OCI-LY1 (cell line): Measurements from ENCODE around the gene LATS2.

Experiments
- H2AFZ ChIP-seq: fragments of 200-600 bp; sonication (generic), shearing (Covaris generic); 2 replicates; pipeline ENCODE4 v1.6.0; 2014; ENCODE audit warnings: antibody characterized with exemption, mild to moderate bottlenecking, low read length
- H3F3A ChIP-seq: fragments of 200-600 bp; sonication (generic), shearing (Covaris generic); 2 replicates; pipeline ENCODE4 v1.6.0; 2014; ENCODE audit warnings: mild to moderate bottlenecking, antibody characterized with exemption, low read length, moderate library complexity; ENCODE audit not compliant: insufficient read depth
- H3K27ac ChIP-seq: fragments of 200-600 bp; sonication (generic); 2 replicates; pipeline ENCODE4 v1.5.1; 2014; ENCODE audit warnings: low read length, mixed run types, mild to moderate bottlenecking, low read depth; ENCODE audit not compliant: poor library complexity, severe bottlenecking
- H3K27me3 ChIP-seq: fragments of 200-600 bp; sonication (generic); 2 replicates; pipeline ENCODE4 v1.6.0; 2014; ENCODE audit warnings: antibody characterized with exemption, mild to moderate bottlenecking, low read length, moderate library complexity; ENCODE audit not compliant: insufficient read depth
- H3K36me3 ChIP-seq: fragments of 200-600 bp; sonication (generic); 2 replicates; pipeline ENCODE4 v1.6.1; 2014; ENCODE audit warnings: mild to moderate bottlenecking, antibody characterized with exemption, low read length, moderate library complexity, mixed read lengths; ENCODE audit not compliant: insufficient read depth
- H3K4me1 ChIP-seq: fragments of 200-600 bp; sonication (generic); 2 replicates; pipeline ENCODE4 v1.5.1; 2014; ENCODE audit warnings: mild to moderate bottlenecking, low read length, moderate library complexity; ENCODE audit not compliant: insufficient read depth, severe bottlenecking
- H3K4me2 ChIP-seq: fragments of 200-600 bp; sonication (generic), shearing (Covaris generic); 2 replicates; pipeline ENCODE4 v1.6.1; 2014; ENCODE audit warnings: low read length
- H3K4me3 ChIP-seq: fragments of 200-600 bp; sonication (generic); 2 replicates; pipeline ENCODE4 v1.5.1; 2014; ENCODE audit warnings: low read length, low read depth, mild to moderate bottlenecking, mixed read lengths; ENCODE audit not compliant: poor library complexity, severe bottlenecking
- H3K79me2 ChIP-seq: fragments of 200-600 bp; shearing (Covaris generic); 2 replicates; pipeline ENCODE4 v1.6.1; 2016; ENCODE audit warnings: mixed run types, low read length, mixed read lengths; ENCODE audit not compliant: insufficient read depth
- H3K9ac ChIP-seq: fragments of 200-600 bp; sonication (generic), shearing (Covaris generic); 2 replicates; pipeline ENCODE4 v1.6.1; 2014; ENCODE audit warnings: mild to moderate bottlenecking, low read length, mixed read lengths
- H3K9me2 ChIP-seq: fragments of 200-600 bp; sonication (generic), shearing (Covaris generic); 2 replicates; pipeline ENCODE4 v1.6.1; 2014; ENCODE audit warnings: low read depth, mild to moderate bottlenecking, low read length, mixed read lengths
- H3K9me3 ChIP-seq: fragments of 200-600 bp; shearing (Covaris generic); 2 replicates; pipeline ENCODE4 v1.6.1; 2014; ENCODE audit warnings: low read length, mixed read lengths
- H4K20me1 ChIP-seq: fragments of 200-600 bp; sonication (generic), shearing (Covaris generic); 2 replicates; pipeline ENCODE4 v1.6.0; 2016; ENCODE audit warnings: mild to moderate bottlenecking, low read length; ENCODE audit not compliant: insufficient read depth
- EZH2 ChIP-seq: fragments of 200-600 bp; sonication (generic), shearing (Covaris generic); IDR thresholded peaks from 2 replicates; pipeline ENCODE4 v1.8.0; 2017; ENCODE audit warnings: borderline replicate concordance, mixed run types, mild to moderate bottlenecking, antibody characterized with exemption, low read length, moderate library complexity, mixed read lengths
- TF ChIP-seq, protein P1 (sequence below): fragments of 200-600 bp; sonication (generic), shearing (Covaris generic); IDR thresholded peaks from 2 replicates; pipeline ENCODE4 v1.5.1; 2017; ENCODE audit warnings: mild to moderate bottlenecking, antibody characterized with exemption, low read length, moderate library complexity, mixed read lengths

LATS2 gene

DNA sequence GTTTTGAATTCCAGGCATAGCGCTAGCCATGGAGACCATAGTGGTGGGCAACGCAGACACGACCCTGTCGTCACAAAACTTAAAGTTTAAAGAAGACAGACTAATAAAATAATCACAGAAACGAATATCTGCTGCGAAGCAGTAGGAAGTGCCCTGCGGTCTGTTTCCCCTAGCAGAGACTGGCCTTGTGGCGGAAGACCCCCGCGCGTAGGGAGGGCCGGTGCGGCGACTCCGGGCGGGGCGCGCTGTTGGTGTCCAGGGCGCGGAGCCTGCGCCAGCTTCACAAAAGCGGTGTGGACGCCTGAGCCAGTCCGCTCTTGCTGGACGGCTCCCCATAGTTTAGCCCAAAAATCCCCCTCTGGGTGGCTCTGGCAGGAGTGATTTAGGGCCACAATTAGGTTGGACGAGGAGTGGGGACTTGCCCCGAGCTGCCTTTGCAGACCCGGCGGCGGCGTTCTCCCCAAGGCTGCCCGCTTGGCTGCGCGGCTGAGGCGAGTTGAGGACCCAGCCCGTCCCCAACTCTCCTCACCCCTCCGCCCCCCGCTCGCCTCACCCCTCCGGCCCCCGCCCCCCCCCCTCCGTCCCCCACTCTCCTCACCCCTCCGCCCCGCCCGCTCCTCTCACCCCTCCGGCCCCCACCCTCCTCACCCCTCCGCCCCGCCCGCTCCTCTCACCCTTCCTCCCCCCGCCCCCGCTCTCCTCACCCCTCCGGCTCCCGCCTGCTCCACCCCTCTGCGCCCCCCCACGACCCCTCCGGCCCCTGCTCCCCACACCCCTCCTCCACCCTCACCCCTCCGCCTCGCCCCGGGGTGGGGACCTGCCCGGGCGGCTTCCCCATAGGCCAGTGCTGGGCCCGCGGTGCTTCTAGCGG, 14.2 kb upstream of the LATS2 start:
- no peaks in the 10 kb centered on the region for H3F3A ChIP-seq
- H3K79me2 ChIP-seq = no peaks in the 10 kb centered on the region
- H3K9me3 ChIP-seq = no peaks in the 10 kb centered on the region
- no peak overlapping the region for H3K9ac ChIP-seq
- no peak overlapping the region for H3K4me2 ChIP-seq
- H2AFZ ChIP-seq = no peak overlapping the region
- H3K27ac ChIP-seq = no peak overlapping the region
- no peak overlapping the region for H3K4me3 ChIP-seq
- H3K36me3 ChIP-seq = no peaks in the 10 kb centered on the region
- TF ChIP-seq, protein P1, sequence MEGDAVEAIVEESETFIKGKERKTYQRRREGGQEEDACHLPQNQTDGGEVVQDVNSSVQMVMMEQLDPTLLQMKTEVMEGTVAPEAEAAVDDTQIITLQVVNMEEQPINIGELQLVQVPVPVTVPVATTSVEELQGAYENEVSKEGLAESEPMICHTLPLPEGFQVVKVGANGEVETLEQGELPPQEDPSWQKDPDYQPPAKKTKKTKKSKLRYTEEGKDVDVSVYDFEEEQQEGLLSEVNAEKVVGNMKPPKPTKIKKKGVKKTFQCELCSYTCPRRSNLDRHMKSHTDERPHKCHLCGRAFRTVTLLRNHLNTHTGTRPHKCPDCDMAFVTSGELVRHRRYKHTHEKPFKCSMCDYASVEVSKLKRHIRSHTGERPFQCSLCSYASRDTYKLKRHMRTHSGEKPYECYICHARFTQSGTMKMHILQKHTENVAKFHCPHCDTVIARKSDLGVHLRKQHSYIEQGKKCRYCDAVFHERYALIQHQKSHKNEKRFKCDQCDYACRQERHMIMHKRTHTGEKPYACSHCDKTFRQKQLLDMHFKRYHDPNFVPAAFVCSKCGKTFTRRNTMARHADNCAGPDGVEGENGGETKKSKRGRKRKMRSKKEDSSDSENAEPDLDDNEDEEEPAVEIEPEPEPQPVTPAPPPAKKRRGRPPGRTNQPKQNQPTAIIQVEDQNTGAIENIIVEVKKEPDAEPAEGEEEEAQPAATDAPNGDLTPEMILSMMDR = no peak
- no peak for TF ChIP-seq EZH2
- no peaks in the 10 kb centered on the region for H4K20me1 ChIP-seq
- H3K9me2 ChIP-seq = no peaks in the 10 kb centered on the region
- H3K27me3 ChIP-seq = no peaks in the 10 kb centered on the region
- no peaks in the 10 kb centered on the region for H3K4me1 ChIP-seq

DNA sequence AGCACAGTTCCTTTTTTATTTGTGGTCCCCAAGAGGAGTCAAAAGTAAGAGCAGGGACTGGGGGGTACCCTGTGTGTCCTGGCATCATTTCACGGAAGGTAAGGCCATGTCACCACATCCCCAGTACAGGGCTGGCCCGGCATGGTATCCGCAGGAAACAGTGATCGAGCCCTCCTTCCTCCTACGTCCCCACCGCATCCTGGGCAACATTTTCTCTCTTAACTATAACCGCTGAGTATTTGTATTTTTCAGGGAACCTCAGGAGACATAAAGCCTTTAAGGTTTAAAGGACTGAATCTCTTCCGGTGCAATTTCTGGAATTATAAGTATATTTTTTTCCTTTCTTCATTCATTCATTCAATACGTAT, 13.6 kb upstream of the LATS2 start:
- Histone ChIP-seq H3K36me3 (no peaks in the 10 kb centered on the region), H3K4me3 (no peak overlapping the region), H3K79me2 (no peaks in the 10 kb centered on the region), H3K9me3 (no peaks in the 10 kb centered on the region), H3K27me3 (no peaks in the 10 kb centered on the region), H3F3A (no peaks in the 10 kb centered on the region), H4K20me1 (no peaks in the 10 kb centered on the region), H3K9ac (no peak overlapping the region), H3K27ac (no peak overlapping the region), H3K4me2 (no peak overlapping the region), H2AFZ (no peak overlapping the region), H3K9me2 (no peaks in the 10 kb centered on the region), H3K4me1 (no peaks in the 10 kb centered on the region)
- TF ChIP-seq, protein P1 = no peak
- no peak for TF ChIP-seq EZH2

DNA sequence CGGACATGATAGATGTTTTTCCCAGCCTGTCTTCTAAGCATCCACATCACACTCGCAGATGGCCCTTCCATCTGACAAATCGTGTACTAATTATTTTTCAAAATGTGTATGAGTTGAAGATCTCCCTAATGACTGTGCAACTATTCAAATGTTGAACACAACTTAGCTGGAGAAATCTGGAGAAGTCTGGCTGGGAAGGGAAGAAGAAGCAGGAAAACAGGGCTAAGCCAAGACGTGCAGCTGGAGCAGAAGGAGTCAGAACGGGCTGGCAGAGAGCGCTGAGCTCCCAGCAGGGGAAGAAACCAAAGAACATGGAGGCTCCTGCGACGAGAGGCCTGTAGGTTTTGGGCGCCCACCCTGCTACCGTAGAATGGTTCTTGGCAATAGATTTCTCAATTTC, 13.2 kb upstream of the LATS2 start:
- H2AFZ ChIP-seq = no peak overlapping the region

More for the DNA sequence above, 13.2 kb upstream of the LATS2 start:
- Histone ChIP-seq H4K20me1 (no peaks in the 10 kb centered on the region), H3K9me2 (no peaks in the 10 kb centered on the region), H3K4me3 (no peak overlapping the region), H3K4me1 (no peaks in the 10 kb centered on the region), H3F3A (no peaks in the 10 kb centered on the region), H3K9ac (no peak overlapping the region), H3K36me3 (no peaks in the 10 kb centered on the region), H3K9me3 (no peaks in the 10 kb centered on the region), H3K27ac (no peak overlapping the region), H3K27me3 (no peaks in the 10 kb centered on the region), H3K4me2 (no peak overlapping the region), H3K79me2 (no peaks in the 10 kb centered on the region)
- no peak for TF ChIP-seq EZH2
- TF ChIP-seq, protein P1 = no peak
